ENCODE results near the gene KLRC1.
A peak's percentile ranks its signal among the peaks of the same experiment; 100 is the strongest.
"Not testable (repeated sequence)": the region's sequence is repeated elsewhere in the genome, so short reads cannot be mapped to it uniquely, and the experiment has no call there.

KLRC1 gene

DNA sequence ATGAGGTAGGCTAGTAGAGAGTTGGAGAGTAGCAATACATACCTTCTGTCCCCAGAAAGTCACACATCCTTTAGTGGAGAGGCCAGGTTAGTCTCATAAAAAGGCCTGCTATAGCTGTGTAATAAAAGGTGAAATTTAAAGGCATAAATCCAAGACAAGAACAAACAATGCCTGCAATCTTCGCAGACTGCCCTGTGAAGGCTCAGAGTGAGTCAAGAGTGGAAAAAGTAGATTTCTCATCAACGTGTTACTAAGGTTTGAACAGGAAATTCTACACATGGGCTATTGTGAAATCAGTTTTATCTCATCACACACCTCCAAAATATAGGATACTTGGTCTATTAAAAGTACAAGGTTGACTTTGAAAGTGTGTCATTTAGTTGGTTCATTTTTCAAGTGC is at the start of gene KLRC1:
Gene KLRC1, minus strand, starts transcription at position 222 of the 400 bp plus-strand sequence. CDS start 2,221 bp downstream, outside the sequence.
- no peak for DNase-seq

DNA sequence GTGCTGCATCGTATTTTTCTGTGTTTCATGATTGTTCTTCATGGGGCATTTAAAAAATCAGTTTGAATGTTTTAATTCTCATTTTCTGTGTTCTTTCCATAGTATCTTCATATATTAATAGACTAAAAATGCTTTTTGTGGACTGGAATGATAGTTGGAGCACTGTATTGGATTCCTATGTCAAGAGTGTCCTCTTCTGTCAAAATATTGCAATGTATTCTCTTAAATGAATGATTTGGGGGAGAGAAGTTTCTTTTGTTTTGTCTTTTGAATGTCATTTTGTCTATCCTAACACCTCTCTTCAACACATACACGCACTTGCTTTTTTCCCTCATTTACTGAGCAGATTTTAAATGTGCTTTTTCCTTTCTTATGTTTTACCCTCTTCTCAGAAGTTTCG is 47.9 kb upstream of the KLRC1 start:
- no peak for DNase-seq

DNA sequence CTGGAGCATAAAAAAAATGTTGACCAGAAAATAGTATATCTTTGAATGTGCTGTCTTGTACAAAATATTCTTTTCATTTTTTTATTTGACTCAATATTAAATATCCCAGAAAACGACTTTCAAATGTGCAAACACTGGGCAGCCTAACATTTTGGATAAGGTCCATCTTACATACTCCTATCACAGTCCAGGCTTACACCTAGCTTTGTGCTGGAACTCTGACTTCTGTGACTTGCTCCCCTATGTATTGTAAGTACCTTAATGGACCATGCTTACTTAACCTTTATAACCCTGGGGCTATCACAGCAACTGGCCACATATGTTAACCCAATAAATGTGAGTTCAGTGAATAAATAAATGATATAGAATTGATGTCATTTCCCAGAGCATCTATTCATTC is 44.9 kb upstream of the KLRC1 start:
- no peak for DNase-seq

DNA sequence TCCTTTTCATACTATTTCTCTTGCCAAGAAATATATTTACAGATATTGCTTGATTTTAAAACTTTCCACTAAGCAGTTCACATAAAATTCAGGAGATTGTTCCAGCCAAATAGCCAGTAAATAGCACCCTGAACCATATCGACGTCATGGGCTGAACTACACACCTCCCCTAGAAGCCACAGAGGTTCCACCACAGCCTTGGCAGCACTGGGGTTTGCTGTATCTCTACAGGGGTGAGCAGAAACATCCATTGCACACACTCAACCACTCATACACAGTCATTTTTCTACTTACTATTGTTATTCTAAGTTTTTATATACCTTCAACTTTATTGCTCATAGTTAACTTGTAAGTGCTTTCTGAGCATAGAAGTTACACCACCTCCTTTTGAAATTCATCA is 44.4 kb upstream of the KLRC1 start:
- DNase-seq = peak; percentile 68

GRCh38 chr12:10491766-10492165 is 38.6 kb upstream of the KLRC1 start:
- no peak for DNase-seq

GRCh38 chr12:10487328-10487727 is 34.2 kb upstream of the KLRC1 start:
- DNase-seq = not testable (repeated sequence)

GRCh38 chr12:10481901-10482300 is 28.7 kb upstream of the KLRC1 start:
- peak; percentile 32 for DNase-seq

DNA sequence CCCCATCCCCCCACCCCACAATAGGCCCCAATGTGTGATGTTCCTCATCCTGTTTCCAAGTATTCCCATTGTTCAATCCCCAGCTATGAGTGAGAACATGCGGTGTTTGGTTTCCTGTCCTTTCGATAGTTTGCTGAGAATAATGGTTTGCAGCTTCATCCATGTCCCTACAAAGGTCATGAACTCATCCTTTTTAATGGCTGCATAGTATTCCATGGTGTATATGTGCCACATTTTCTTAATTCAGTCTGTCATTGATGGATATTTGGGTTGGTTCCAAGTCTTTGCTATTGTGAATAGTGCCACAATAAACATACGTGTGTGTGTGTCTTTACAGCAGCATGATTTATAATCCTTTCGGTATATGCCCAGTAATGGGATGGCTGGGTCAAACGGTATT is 19.6 kb upstream of the KLRC1 start:
- DNase-seq = not testable (repeated sequence)

- no peak for DNase-seq
Measured at GRCh38 chr12:10469701-10470100, 16.5 kb upstream of the KLRC1 start.

DNA sequence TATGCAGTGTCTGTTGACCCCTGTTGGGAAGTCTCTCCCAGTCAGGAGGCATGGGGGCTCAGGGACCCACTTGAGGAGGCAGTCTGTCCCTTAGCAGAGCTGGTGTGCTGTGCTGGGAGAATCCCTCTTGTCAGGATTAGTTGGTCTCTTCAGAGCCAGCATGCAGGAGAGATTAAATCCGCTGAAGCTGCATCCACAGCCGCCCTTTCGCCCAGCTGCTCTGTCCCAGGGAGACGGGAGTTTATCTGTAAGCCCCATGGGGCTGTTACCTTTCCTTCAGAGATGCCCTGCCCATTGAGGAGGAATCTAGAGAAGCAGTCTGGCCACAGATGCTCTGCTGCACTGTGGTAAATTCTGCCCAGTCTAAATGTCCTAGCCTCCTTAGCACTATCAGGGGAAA is 13.1 kb upstream of the KLRC1 start:
- no peak for DNase-seq

GRCh38 chr12:10457760-10458159 is 4.6 kb upstream of the KLRC1 start:
- no peak for DNase-seq

GRCh38 chr12:10456856-10457255 is 3.7 kb upstream of the KLRC1 start:
- DNase-seq = no peak

- DNase-seq = no peak
Measured at GRCh38 chr12:10455766-10456165, 2.6 kb upstream of the KLRC1 start.

- DNase-seq = no peak
Measured at GRCh38 chr12:10454531-10454930, 1.4 kb upstream of the KLRC1 start.

- DNase-seq = no peak
Measured at GRCh38 chr12:10448236-10448635, 4.9 kb downstream of the KLRC1 start.

GRCh38 chr12:10446052-10446451 is 7.1 kb downstream of the KLRC1 start:
- DNase-seq = not testable (repeated sequence)

DNA sequence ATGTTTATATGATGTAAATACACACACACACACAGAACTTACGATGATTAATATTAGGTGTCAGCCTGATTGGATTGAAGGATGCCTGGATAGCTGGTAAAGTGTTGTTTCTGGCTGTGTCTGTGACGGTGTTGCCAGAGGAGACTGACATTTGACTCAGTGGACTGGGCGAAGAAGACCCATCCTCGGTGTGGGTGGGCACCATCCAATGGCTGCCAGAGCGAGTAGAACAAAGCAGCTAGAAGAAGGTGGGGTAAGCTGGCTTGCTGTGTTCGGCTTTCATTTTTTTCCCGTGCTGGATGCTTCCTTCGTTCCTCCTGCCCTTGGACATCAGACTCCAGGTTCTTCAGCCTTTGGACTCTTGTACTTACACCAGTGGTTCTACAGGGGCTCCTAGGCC is 12.0 kb downstream of the KLRC1 start:
- DNase-seq = not testable (repeated sequence)

GRCh38 chr12:10439608-10440274 is 13.4 kb downstream of the KLRC1 start:
- not testable (repeated sequence) for DNase-seq

DNA sequence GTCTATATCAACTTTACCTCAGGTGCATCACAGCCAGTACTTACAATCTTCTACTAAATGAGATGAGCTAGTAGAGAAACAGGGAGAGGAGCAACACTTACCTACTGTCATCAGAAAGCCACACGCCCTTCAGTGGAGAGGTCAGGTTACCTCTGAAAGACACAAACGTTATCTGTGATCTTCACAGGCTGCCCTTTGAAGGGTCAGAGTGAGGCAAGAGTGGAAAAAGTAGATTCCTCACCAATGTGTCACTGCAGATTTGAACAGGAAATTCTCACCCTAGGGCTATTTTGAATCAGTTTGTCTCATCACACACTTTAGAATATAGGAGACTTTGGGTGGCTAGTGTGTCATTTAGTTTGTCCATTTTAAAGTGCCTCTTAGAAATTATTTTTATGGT is 15.6 kb downstream of the KLRC1 start:
- not testable (repeated sequence) for DNase-seq

DNA sequence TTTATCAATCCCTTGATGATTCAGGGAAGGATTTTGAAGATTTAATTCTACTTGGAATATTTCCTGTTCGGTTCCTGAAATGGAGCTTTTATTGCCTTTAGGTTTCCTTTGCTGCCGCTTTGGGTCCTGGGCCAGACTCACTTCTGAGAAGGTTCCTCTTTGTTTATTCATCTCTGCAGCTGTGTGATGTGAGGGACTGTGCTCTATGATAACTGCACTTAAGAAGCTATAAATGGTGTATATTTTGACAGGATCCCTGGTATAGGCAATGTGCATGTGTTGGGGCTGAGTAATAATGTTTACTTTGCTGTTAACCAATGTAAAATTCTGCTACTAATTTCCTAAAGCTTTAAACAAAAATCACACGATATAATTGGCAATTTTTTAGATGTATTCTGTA is 17.4 kb downstream of the KLRC1 start, which contains the start of gene KLRC2:
Gene KLRC2, minus strand, starts transcription at position 195 of the 400 bp plus-strand sequence. Its CDS starts 24 bp downstream, at position 171.
- DNase-seq = not testable (repeated sequence)

DNA sequence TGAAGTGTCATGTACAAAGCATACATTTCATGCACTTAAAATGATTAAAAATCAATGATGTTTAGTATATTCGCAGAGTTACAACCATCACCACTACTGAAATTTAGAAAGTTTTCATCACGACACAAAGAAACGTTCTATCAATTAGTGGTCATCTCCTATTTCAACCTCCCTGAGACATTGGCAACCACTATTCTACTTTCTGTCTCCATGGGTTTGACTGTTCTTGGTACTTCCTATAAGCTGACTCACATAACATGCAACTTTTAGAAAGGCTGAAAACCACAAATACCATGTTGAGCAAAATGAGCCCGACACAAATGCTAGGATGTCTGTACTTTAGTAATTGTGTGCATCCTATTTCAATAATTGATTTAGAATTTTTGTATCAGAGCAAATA is 22.6 kb downstream of the KLRC1 start:
- not testable (repeated sequence) for DNase-seq

DNA sequence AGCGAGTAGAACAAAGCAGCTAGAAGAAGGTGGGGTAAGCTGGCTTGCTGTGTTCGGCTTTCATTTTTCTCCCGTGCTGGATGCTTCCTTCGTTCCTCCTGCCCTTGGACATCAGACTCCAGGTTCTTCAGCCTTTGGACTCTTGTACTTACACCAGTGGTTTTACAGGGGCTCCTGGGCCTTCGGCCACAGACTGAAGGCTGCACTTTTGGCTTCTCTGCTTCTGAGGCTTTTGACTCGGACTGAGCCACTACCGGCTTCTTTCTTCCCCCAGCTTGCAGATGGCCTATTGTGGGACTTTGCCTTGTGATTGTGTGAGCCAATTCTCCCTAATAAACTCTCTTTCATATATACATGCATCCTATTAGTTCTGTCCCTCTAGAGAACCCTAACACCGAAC is 27.2 kb downstream of the KLRC1 start:
- DNase-seq = not testable (repeated sequence)

- not testable (repeated sequence) for DNase-seq
Measured at GRCh38 chr12:10424260-10424899, 28.8 kb downstream of the KLRC1 start.

DNA sequence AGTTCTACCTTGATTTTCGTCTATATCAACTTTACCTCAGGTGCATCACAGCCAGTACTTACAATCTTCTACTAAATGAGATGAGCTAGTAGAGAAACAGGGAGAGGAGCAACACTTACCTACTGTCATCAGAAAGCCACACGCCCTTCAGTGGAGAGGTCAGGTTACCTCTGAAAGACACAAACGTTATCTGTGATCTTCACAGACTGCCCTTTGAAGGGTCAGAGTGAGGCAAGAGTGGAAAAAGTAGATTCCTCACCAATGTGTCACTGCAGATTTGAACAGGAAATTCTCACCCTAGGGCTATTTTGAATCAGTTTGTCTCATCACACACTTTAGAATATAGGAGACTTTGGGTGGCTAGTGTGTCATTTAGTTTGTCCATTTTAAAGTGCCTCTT is 31.0 kb downstream of the KLRC1 start:
- DNase-seq = not testable (repeated sequence)

- not testable (repeated sequence) for DNase-seq
Measured at GRCh38 chr12:10420334-10420733, 32.8 kb downstream of the KLRC1 start, which contains the start of gene KLRC3. KLRC3 (minus strand) TSS chr12:10420595; CDS start chr12:10420550, 45 bp downstream.

Measured in activated CD8-positive, alpha-beta memory T cell treated with anti-CD3 and anti-CD28 coated beads, Interleukin-2, amount 50 U/mL, for 4 hours (primary cell).